ENCODE results near the gene IL6ST. TPM values are rescaled to one million over a fixed set of nuclear protein-coding genes. Genes with fewer than 3 reads are reported as not detected.

Gene IL6ST
- total RNA-seq, 3 donors from 2014 or later: 573 to 722 (median 615) TPM

Other genes starting within 250 kb of the IL6ST start
- not detected for gene IL31RA, start 143.6 kb downstream of the IL6ST start, total RNA-seq
- gene ANKRD55, start 238.4 kb upstream of the IL6ST start, total RNA-seq: under 1 TPM in 2 of 3 donors, not detected in 1; 0.32 to 0.33 TPM

All from breast epithelium (tissue), 3 donors.